Measurements from ENCODE around the gene ZMIZ2. TPM values are rescaled to one million over a fixed set of nuclear protein-coding genes. Genes with fewer than 3 reads are reported as not detected.

ZMIZ2 gene
- total RNA-seq, 5 donors from 2014 or later (not counting 1 experiment from before 2014, with no cell fraction given): 112 to 172 (median 145) TPM

- no peaks in the 10 kb centered on the region for H3K27me3 Mint-ChIP-seq
- no peak for DNase-seq
- H3K27ac ChIP-seq (ENCODE audit: low read length): no peak overlapping the region
- H3K27me3 ChIP-seq (replicated peaks in 1 of 2; ENCODE audit: control insufficient read depth in 2 of 2, extremely low read depth in 1 of 2, insufficient read depth in 2 of 2, low read length in 1 of 2): no peaks in the 10 kb centered on the region
- H3K4me3 ChIP-seq (ENCODE audit: control insufficient read depth in 1 of 2, extremely low read depth in 1 of 2, low read length in 1 of 2): no peak overlapping the region
- H3K36me3 ChIP-seq (ENCODE audit: control insufficient read depth in 2 of 2, extremely low read depth in 1 of 2, insufficient read depth in 1 of 2, low read length in 1 of 2): no peaks in the 10 kb centered on the region
- H3K4me3 Mint-ChIP-seq: no peak overlapping the region
- H3K9me3 ChIP-seq: no peaks in the 10 kb centered on the region
- CTCF ChIA-PET: interaction anchor here in 1 of 2 donors (0.8 kb wide), 1 partner anchor 246 kb away, joined by 3 read pairs; no protein-coding TSS in a partner anchor
- H3K27ac Mint-ChIP-seq: no peak overlapping the region
- H3K4me1 ChIP-seq (ENCODE audit: control insufficient read depth in 1 of 2, extremely low read depth in 1 of 2, insufficient read depth in 2 of 2, low read length in 2 of 2): no peaks in the 10 kb centered on the region
- ATAC-seq (replicated peaks in 1 of 4): no peak
- no peaks in the 10 kb centered on the region for H3K4me1 Mint-ChIP-seq
- no peaks in the 10 kb centered on the region for H3K36me3 Mint-ChIP-seq
- no peaks in the 10 kb centered on the region for H3K9me3 Mint-ChIP-seq
- POLR2A ChIA-PET: interaction anchor here in 1 of 2 donors (1.2 kb wide), 1 partner anchor 13 kb away, joined by 4 read pairs; no protein-coding TSS in a partner anchor
Measured at GRCh38 chr7:44811093-44811492, 62.4 kb downstream of the ZMIZ2 start.

GRCh38 chr7:44811571-44811970 is 62.9 kb downstream of the ZMIZ2 start:
- H3K9me3 ChIP-seq: no peaks in the 10 kb centered on the region
- CTCF ChIA-PET: no interaction called here
- H3K4me1 ChIP-seq (ENCODE audit: control insufficient read depth in 1 of 2, extremely low read depth in 1 of 2, insufficient read depth in 2 of 2, low read length in 2 of 2): no peaks in the 10 kb centered on the region
- Mint-ChIP-seq H3K36me3 (no peaks in the 10 kb centered on the region), H3K27me3 (no peaks in the 10 kb centered on the region), H3K9me3 (no peaks in the 10 kb centered on the region), H3K27ac (no peak overlapping the region), H3K4me3 (no peak overlapping the region), H3K4me1 (no peaks in the 10 kb centered on the region)
- DNase-seq: no peak
- no peaks in the 10 kb centered on the region for H3K36me3 ChIP-seq (ENCODE audit: control insufficient read depth in 2 of 2, extremely low read depth in 1 of 2, insufficient read depth in 1 of 2, low read length in 1 of 2)
- ATAC-seq (replicated peaks in 1 of 4): no peak
- no peak overlapping the region for H3K27ac ChIP-seq (ENCODE audit: low read length)
- POLR2A ChIA-PET: interaction anchor here in 1 of 2 donors (1.2 kb wide), 1 partner anchor 13 kb away, joined by 4 read pairs; no protein-coding TSS in a partner anchor
- WGBS (ENCODE audit: insufficient coverage): 100% methylated on average over 2 of the region's 6 CpGs
- no peaks in the 10 kb centered on the region for H3K27me3 ChIP-seq (replicated peaks in 1 of 2; ENCODE audit: control insufficient read depth in 2 of 2, extremely low read depth in 1 of 2, insufficient read depth in 2 of 2, low read length in 1 of 2)
- H3K4me3 ChIP-seq (ENCODE audit: control insufficient read depth in 1 of 2, extremely low read depth in 1 of 2, low read length in 1 of 2): no peak overlapping the region

GRCh38 chr7:44814919-44815318 is 66.3 kb downstream of the ZMIZ2 start:
- Histone ChIP-seq H3K4me3 (ENCODE audit: control insufficient read depth in 1 of 2, extremely low read depth in 1 of 2, low read length in 1 of 2) (no peak overlapping the region), H3K36me3 (ENCODE audit: control insufficient read depth in 2 of 2, extremely low read depth in 1 of 2, insufficient read depth in 1 of 2, low read length in 1 of 2) (no peaks in the 10 kb centered on the region), H3K27ac (ENCODE audit: low read length) (no peak overlapping the region), H3K27me3 (replicated peaks in 1 of 2; ENCODE audit: control insufficient read depth in 2 of 2, extremely low read depth in 1 of 2, insufficient read depth in 2 of 2, low read length in 1 of 2) (no peaks in the 10 kb centered on the region), H3K4me1 (ENCODE audit: control insufficient read depth in 1 of 2, extremely low read depth in 1 of 2, insufficient read depth in 2 of 2, low read length in 2 of 2) (no peaks in the 10 kb centered on the region), H3K9me3 (no peaks in the 10 kb centered on the region)
- ATAC-seq (replicated peaks in 1 of 4) (no peak), DNase-seq (no peak)
- Mint-ChIP-seq H3K36me3 (no peaks in the 10 kb centered on the region), H3K27ac (no peak overlapping the region), H3K9me3 (no peaks in the 10 kb centered on the region), H3K27me3 (no peaks in the 10 kb centered on the region), H3K4me1 (no peaks in the 10 kb centered on the region), H3K4me3 (no peak overlapping the region)
- ChIA-PET CTCF (no interaction called here), POLR2A (no interaction called here)
- WGBS (ENCODE audit: insufficient coverage): 83% methylated on average over 2 of the region's 2 CpGs

- no peaks in the 10 kb centered on the region for H3K27me3 ChIP-seq (replicated peaks in 1 of 2; ENCODE audit: control insufficient read depth in 2 of 2, extremely low read depth in 1 of 2, insufficient read depth in 2 of 2, low read length in 1 of 2)
- no peaks in the 10 kb centered on the region for H3K9me3 ChIP-seq
- Mint-ChIP-seq H3K27me3 (no peaks in the 10 kb centered on the region), H3K36me3 (no peaks in the 10 kb centered on the region), H3K9me3 (no peaks in the 10 kb centered on the region), H3K4me3 (no peak overlapping the region), H3K4me1 (peaks cover 0 to 9% (median 4%) of the 10 kb centered on the region in 3 donors), H3K27ac (no peak overlapping the region)
- no peaks in the 10 kb centered on the region for H3K36me3 ChIP-seq (ENCODE audit: control insufficient read depth in 2 of 2, extremely low read depth in 1 of 2, insufficient read depth in 1 of 2, low read length in 1 of 2)
- DNase-seq (no peak), ATAC-seq (replicated peaks in 1 of 4) (no peak)
- no peaks in the 10 kb centered on the region for H3K4me1 ChIP-seq (ENCODE audit: control insufficient read depth in 1 of 2, extremely low read depth in 1 of 2, insufficient read depth in 2 of 2, low read length in 2 of 2)
- POLR2A ChIA-PET: interaction anchor here in 1 of 2 donors (0.7 kb wide), 1 partner anchor 12 kb away, joined by 3 read pairs; no protein-coding TSS in a partner anchor
- H3K27ac ChIP-seq (ENCODE audit: low read length): no peak overlapping the region
- WGBS (ENCODE audit: insufficient coverage): no CpG with 5 or more reads among the region's 2 CpGs
- no peak overlapping the region for H3K4me3 ChIP-seq (ENCODE audit: control insufficient read depth in 1 of 2, extremely low read depth in 1 of 2, low read length in 1 of 2)
- CTCF ChIA-PET: interaction anchor here in 1 of 2 donors (0.9 to 1.5 kb wide), 2 partner anchors 21 to 73 kb away, joined by 7 to 15 read pairs; no protein-coding TSS in a partner anchor
Measured at GRCh38 chr7:44819292-44819691, 70.6 kb downstream of the ZMIZ2 start.

Other genes with a start within 250 kb of the ZMIZ2 start
- under 1 TPM in 4 of 5 donors, not detected in 1; 0.06 to 0.50 (median 0.10) TPM for gene NPC1L1, start 207.5 kb upstream of the ZMIZ2 start, total RNA-seq
- 100 to 1,000 TPM in 4 of 5 donors, 10 to 100 TPM in 1; 97.5 to 118 (median 107) TPM for gene DDX56, start 174.9 kb upstream of the ZMIZ2 start, total RNA-seq
- gene TMED4, start 166.6 kb upstream of the ZMIZ2 start, total RNA-seq: 100 to 1,000 TPM in 1 of 5 donors, 10 to 100 TPM in 4; 84.5 to 106 (median 93.1) TPM
- gene OGDH, start 142.2 kb upstream of the ZMIZ2 start, total RNA-seq: 100 to 1,000 TPM in 3 of 5 donors, 10 to 100 TPM in 2; 58.9 to 113 (median 108) TPM
- 100 to 1,000 TPM; 673 to 863 (median 774) TPM for gene PPIA, start 47.8 kb downstream of the ZMIZ2 start, total RNA-seq
- 100 to 1,000 TPM; 151 to 177 (median 158) TPM for gene H2AZ2, start 99.2 kb downstream of the ZMIZ2 start, total RNA-seq
- 10 to 100 TPM; 19.5 to 29.8 (median 20.1) TPM for gene PURB, start 136.7 kb downstream of the ZMIZ2 start, total RNA-seq
- 100 to 1,000 TPM; 183 to 272 (median 192) TPM for gene MYO1G, start 230.2 kb downstream of the ZMIZ2 start, total RNA-seq

All from T-cell (primary cell).